GM21619 (cell line): Measurements from ENCODE around the gene IL4I1.

Experiments used
- ATAC-seq: cut with Tn5 transposase; IDR thresholded peaks from one replicate; pipeline ENCODE4 v1.9.1; 2021; ENCODE audit not compliant: unreplicated experiment

The IL4I1 gene

DNA sequence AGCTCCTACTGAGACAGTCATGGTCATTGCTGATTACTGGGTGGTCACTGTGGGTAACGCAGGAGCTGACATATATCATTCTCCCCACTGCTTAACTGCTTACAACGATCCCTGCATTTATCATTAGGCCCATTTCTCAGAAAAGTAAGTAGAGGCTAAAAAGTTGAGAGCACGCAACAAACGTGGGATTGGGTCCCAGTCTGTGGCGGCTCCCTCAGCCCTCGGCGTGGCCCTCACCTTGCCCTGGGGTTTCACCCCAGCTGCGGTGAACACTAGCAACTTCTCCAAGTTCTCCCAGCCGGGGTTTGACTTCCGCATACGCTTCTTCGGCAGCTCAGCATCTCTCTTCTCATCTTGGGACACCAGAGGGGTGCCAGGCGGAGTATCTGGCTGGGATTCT, 31.8 kb downstream of the IL4I1 start:
- no peak for ATAC-seq

DNA sequence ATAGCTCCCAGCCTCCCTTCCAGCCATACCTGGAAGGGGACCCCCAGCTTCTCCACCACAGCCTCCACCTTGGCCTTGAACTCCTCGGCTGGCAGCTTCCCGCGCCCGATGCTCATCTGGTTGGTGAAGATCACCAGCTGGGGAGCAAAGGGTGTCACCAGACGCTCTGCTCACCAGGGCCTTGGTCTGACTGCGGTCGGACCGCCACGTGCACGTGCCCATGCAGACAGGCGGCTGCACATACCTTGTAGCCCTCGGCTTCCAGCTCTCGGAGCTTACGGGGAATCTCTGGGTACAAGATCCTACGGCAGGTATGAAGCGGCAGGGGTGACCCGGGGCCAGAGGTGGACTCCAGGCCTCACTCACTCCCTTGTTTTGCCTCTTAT, 32.8 kb downstream of the IL4I1 start:
- ATAC-seq, result no peak

DNA sequence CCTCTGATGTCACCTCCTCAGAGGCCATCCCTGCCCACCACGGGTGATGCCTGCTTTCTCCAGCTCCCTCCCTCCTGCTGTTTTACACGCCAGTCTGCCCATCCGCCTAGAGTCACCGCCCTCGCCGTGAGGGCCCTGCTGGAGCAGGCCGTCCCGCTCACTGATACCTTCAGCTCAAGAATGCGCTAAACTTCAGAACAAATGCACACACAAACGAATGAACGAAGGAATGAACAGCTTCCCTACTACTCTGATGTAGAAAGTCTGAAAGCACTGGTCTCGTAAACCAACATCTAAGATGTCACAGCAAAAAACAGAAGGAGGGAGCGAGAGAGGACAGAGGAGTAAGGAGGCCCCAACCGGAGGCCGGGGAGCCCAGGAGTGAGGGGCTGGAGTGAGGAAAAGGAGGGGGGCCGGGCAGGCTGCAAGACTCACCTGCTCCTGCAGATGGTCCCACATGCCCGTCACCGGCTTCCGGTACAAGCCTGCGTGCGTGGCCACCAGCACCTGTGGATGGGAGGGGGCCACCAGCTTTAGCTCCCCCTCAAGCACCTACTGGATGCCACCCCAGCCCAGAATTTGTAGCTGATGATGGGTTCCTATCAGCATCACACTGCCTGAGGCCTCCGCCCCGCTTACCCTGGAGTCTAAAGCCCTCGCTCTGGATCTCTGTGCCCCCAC, 33.3 kb downstream of the IL4I1 start:
- no peak for ATAC-seq

DNA sequence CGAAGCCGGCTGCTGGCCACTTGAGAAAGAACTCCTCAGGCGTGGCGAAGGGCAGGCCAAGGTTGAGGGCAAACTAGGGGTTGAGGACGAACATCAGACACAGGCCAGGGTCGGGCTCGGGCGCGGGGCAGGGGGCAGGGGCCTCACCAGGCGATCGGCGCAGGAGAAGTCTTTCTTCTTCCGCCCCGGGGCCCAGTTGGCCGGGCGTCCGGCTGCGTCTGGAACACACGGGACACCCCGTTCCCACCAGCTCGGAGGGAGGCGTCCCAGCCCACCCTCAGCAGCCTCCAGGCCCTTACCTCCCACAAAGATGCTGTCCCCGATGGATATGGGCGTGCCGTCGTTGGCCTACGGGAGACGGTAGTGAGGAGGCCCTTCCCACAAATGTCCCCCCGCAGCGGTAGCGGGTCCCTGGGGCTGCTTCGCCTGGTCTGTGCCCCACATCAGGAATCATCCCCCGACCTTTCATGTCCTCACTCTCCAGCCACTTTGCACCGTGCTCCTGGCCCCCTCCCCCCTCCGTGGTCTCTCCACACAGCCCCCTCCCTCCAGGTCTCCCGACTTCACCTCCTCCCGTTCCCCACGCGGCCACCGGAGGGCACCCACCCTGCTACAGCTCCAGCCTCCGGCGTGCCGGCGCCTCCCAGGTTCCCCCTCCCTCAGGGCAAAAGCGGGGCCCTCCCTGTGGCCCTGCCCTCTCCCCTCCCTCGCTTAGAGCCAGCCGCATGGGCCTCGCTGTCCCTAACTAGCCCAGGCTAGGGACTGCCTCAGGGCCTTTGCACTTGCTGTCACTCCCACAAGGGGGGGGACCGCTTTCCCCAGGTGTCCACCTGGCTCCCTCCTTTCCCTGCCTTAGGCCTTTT, 34.1 kb downstream of the IL4I1 start:
- ATAC-seq, result no peak

DNA sequence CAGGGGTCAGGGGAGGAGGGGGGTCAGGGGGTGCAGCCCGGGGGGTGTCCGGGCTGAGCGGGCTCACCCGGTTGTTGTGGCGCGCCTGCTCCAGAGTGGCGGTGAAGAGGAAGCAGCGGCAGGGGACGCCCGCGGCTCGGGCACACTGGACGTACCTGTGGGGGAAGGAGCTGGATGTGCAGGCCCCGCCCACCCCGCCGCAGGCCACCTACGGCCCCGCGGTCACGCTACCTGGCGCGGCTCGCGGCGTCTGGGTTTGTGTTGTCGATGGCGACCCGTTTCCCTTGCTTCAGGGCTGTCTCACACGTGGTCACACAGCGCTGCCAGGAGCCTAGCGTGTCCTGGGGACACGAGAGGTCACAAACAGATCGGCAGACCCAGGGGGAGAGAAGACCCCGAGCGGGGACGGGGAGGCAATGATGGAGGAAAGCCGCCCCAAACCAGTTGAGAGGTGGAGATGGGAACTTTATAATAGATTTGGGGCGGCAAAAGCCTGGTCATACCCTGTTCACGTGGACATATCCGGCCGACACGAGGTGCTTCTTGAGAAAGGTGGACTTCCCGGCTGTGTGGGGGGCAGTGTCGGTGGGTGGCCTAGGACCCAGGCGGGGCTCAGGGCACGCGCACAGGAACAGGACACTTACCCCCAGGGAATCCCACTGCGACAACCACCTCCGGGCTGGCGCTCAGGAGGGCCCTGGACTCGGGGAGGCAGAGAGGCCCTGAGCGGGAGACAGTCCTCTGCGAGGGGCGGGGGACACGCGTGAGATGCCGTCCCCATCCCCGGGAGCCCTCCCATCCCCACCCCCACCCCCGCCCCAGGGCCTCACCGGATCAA, 34.9 kb downstream of the IL4I1 start:
- ATAC-seq, result no peak

DNA sequence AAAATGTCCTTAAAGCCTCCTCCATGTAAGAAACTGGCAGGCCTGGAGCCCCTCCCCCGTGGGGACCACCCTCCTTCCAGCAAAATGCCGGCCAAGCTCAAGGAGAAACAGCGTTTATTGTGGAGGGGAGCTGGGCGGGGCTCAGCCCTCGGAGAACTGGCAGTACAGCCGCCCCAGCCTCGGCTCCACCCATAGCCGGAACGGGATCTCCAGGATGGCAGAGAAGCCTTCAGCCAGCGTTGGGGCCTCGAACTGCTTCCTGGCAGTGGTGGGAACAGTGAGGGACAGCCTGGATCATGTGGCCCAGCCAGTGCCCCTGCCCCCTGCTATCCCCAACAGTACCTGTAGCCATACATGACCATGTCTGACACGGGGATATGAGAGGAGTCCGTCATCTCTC, 35.6 kb downstream of the IL4I1 start:
- no peak for ATAC-seq

DNA sequence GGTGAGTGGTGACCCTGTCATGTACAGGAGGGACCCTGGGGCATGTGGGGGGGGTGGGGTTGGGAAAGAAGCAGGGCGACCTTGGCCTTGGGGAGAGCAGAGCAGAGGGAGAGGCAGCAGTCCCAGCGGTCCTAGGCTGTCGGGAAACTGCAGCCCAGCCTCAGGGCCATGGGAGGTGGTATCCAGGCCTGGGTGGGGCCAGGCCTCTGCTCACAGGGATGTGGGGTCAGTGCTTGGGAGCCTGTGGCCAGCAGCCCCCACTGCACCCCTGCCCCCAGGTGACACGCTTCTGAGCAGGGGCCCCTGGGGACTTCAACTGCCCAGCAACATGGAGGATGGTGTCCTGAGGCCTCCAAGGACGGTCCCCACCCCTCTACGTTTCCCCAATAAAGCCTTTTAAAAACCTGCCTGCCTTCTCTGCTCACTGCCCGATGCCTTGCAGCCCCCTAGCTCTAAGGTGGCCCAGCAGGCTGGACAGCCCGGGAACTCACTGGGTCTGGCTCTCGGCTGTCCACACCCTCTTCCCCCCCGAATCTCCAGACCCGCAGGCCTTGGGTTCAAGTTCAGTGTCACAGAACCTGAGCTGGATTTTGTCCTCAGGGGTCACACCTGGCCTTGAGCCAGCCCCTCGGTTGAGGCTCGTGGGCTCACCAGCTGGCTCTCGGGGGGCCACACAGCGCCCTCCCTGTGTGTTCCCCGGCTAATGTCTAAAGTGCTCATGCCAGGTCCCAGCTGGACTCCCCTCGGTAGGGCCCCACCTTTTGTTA, 36.2 kb downstream of the IL4I1 start:
- no peak for ATAC-seq

DNA sequence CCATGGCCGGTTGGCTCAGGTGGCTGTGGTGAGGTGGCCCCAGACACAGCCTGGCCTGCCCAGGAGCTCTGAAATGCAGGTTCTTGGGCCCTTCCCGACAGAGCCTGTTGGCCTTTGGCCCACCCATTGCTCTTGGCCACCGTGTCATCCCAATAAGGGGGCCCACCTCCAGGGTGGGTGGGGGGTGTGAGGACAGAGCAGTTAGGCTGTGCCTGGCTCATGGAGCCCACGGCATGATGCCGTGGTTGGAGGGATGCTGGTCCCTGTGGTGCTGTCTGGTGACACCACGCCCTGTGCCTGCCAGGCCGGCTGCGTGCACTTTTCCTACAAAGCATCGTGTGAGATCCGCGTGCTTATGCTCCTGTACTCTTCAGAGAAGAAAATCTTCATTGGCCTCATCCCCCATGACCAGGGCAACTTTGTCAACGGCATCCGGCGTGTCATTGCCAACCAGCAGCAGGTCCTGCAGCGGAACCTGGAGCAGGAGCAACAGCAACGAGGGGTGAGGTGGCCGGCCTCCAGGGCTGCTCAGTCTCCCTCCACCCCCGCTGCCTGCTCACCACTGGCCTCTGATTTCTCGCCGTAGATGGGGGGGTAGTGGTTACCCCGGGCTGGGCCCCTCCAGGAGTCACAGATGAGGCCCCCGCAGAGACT, 36.9 kb downstream of the IL4I1 start:
- no peak for ATAC-seq

DNA sequence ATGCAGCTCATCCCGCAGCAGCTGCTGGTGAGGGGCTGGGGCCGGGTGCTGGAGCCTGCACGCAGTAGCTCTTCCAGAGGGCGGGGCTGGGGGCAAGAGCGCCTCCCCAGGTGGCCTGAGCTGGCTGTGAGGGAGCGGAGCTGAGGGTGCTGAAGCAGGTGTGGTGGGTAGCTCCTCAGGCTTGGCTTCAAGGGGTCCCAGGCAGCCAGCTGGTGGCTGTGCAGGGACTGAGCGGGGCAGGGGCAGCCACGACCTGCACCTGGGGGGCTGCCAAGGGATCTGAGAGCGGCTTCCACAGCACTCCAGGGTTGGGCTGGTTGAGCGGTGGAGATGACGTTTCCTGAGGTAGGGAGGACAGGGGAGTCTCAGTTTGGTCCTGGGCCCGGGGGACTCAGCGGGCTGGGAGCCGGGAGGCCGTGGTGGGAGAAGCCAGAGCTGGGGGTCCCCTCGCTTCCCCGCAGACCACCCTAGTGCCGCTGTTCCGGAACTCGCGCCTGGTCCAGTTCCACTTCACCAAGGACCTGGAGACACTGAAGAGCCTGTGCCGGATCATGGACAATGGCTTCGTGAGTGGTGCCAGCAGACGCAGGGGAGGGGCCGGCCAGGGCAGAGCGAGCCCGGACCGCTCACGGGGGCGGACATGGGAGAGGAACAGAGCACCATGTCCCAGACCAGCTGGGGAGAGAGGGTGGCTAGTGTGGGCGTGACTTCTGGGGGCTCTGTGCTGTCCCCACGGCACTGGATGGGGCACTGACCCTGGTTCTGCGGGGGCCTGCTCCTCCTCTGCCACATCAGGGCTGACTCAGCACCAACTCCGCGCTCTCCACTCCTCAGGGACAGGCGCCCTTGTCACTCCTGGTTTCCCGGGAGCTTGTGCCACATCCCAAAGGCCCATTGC, 38.4 kb downstream of the IL4I1 start:
- no peak for ATAC-seq

DNA sequence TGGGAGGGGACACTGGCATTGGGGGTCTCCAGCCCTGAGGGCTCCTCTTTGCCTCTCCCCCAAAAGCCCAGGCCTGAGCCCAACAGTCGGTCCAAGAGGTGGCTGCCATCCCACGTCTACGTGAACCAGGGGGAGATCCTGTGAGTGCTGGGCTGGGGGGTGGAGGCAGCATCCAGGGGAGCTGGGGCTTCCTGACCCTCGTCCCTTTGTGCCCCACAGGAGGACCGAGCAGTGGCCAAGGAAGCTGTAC, 38.9 kb downstream of the IL4I1 start:
- no peak for ATAC-seq

DNA sequence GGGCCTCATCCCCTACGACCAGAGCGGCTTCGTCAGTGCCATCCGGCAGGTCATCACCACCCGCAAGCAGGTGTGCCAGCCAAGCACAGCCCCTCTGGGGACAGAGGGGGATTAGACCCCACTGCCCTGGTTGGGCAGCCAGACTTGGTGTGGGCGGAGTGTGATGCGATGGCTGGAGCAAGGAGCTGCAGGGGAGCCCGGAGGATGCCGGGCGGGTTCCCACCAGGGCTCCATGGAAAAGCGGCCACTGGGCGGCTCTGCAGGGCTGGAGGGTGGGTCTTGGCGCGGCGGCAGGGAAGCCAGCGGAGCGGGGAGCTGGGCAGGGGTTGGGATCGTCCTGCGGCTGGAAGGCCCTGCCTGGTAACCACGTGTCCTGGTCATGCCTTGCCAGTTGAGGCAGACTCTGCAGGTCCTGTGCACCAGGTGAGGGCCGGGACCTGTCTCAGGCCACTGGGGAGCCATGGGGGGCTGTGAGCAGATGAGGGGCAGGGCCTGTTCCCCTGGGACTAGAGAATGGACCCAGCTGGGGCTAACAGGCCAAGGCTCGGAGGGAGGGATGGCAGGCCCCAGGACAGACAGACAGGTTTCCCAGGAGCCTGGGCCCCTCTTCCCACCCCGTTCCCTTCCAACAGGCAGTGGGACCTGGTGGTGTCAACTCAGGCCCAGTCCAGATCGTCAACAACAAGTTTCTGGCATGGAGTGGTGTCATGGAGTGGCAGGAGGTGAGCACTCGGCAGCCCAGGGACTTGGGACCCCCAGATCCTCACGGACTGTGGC, 39.4 kb downstream of the IL4I1 start:
- no peak for ATAC-seq

DNA sequence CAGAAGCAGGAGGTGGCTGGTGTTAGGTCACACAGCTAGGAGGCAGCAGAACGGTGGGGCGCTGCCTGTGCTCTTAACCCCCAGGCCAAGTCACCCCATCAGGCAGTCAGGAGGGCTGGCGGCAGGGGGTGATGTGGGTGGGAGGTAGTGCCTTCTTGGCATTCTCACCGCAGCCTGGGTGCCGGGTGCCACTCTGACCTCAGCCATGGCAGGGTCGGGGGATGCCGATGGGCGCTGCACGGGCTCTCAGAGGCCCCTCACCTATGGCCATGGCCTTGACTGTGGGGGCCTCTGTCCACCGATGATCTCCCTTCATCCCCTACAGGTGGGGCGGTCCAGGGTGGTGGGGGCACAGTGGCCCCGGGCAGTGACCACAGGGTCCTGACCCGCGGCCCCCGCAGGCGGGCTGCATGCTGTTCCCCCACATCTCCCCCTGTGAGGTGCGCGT, 40.1 kb downstream of the IL4I1 start:
- no peak for ATAC-seq

DNA sequence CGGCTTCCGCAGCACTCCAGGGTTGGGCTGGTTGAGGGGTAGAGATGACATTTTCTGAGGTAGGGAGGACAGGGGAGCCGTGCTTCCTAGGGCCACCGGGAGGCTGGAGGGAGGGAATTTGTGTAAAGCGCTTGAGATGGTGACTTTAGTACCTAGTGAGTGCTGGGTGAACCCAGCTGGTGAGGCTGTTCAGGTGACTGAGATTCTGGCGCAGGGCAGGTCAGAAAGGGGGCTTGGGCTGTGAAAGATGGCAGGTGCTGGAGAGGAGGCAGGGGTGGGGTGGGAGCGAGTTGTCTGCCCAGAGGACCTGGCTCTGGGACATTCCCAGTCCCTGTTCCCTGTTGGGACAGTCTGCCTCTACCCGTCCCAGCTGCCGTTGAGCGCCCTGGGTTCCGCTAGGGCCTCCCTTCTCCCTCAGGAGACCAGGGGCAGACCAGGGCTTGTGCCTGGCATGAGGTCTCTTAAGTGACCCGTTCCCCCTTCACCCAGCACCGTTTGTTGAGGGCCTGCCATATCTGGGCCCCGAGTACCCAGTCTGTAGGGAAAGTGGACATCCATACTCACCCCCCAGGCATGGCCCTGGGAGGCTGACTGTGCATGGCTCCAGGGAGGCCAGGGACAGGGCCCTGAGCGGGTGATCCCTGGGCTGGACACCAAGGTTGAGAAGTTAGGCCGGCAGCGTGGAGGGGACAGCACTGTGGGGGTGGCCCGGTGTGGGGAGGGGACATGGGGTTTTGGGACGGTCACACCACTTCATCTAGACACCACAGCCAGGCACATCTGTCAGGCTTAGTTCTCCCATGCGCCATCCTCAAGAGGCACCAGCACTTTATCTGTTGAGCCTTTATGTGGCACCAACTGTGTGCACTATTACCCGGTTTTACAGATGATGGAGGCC, 40.8 kb downstream of the IL4I1 start:
- no peak for ATAC-seq

DNA sequence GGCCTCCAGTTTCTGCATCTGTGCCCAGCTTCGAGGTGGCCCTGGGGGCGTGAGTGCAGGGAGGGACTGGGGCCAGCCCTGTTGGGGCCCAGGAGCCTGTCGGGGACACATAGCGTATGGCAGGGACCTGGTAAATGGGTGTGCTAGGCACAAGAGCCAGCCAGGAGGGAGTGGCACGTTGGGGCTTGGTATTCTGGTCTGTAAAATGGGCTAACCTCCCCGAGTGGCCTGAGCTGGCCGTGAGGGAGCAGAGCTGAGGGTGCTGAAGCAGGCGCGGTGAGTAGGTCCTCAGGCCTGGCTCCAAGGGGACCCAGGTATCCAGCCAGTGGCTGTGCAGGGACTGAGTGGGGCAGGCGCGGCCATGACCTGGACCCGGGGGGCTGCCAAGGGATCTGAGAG, 41.4 kb downstream of the IL4I1 start:
- ATAC-seq, result no peak

DNA sequence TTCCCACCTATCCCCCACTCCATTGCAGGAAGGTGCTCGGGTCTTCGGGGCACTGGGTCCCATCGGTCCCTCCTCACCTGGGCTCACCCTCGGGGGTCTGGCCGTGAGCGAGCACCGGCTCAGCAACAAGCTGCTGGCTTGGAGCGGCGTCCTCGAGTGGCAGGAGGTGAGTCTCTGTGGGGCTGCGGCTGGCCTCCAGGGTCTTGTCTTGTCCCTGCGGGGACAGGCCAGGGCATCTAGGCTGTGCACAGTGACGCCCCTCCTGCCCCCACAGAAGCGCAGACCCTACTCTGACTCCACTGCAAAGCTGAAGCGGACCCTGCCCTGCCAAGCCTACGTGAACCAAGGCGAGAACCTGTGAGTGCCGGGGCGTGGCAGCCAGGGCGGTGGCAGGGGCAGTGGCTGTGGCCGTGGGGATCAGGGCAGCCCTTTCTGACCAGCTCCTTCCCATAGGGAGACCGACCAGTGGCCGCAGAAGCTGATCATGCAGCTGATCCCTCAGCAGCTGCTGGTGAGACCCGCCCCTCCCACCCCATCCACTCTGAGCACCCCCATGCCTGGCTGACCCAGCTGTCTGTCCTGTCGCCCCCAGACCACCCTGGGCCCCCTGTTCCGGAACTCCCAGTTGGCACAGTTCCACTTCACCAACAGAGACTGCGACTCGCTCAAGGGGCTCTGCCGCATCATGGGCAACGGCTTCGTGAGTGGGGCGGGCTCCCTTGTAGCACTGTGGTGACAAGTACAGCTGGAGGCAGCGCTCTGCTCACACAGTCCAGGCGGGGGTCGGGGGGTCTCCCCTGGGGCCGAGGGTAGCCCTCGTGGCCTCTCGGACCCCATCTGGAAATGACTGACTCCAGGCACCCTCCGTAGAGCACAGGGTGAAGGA, 42.1 kb downstream of the IL4I1 start:
- ATAC-seq, result no peak

DNA sequence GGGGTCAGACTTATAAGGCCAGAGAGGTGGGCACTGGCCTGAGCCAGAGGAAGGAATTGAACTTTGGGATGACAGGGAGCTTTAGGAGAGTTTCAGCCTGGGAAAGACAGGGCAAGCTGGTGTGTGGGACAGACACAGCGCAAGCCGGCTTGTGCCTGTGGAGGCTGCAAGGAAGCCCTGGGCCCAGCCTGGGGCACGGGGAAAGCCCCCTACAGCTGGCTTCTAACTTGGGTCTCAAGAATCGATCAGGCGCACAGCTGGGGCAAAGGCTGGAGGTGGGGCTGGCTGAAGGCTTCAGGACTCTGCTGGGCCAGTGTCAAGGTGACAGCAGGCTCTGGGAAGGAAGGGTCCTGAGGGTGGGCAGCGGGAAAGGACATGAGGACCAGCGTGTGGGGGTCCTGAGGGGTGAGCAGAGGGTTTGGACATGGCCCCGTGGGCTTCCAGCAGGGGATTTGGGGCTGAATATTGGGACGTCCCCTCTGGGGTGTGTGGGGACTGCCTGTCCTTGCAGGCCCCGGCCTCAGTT, 42.8 kb downstream of the IL4I1 start:
- no peak for ATAC-seq
